ENCODE data around the gene LGALS9B.
"Not testable (repeated sequence)": the region's sequence is repeated elsewhere in the genome, so short reads cannot be mapped to it uniquely, and the experiment has no call there.

DNA sequence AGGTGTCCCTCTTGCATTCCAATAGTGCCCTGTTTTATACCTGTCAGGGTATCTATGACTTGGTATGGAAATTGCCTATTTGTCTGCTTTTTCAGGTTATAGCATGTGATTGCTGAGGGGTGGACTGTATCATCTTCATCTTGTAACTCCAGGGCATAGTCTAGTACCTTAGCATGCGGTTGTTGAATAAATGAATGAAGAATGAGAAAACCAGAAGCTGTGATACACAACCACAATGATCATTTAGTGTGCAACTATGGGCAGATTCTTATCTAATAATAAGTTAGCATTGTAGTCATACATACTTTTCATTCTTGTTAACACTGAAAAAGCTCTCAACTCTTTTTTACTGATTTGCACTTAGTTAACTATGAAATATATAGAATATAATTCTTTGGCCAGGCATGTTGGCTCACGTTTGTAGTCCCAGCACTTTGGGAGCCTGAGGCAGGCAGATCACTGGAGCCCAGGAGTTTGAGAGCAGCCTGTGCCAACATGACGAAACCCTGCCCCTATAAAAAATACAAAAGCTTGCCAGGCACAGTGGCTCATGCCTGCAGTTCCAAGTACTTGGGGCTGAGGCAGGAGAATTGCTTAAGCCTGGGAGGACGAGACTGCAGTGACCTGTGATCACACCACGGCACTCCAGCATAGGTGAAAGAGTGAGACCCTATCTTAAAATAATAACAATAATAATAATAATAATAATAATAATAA, 65.9 kb downstream of the LGALS9B start:
- TF ChIP-seq RAD21 (IDR thresholded peaks at IDR 0.05; ENCODE audit: low read length); FOS (IDR thresholded peaks at IDR 0.05; ENCODE audit: low read depth, low read length); RCOR1 (IDR thresholded peaks at IDR 0.05; ENCODE audit: insufficient replicate concordance, low read length); POLR2A (IDR thresholded peaks at IDR 0.05; ENCODE audit: low read depth, low read length); RFX5 (IDR thresholded peaks at IDR 0.05; ENCODE audit: low read depth, low read length); CEBPB (IDR thresholded peaks at IDR 0.05; ENCODE audit: low read depth, low read length); BHLHE40 (IDR thresholded peaks at IDR 0.05; ENCODE audit: low read depth, low read length); SMC3 (IDR thresholded peaks at IDR 0.05; ENCODE audit: low read depth, low read length); MXI1 (IDR thresholded peaks at IDR 0.05; ENCODE audit: borderline replicate concordance, low read depth, low read length); MAZ (IDR thresholded peaks at IDR 0.05; ENCODE audit: borderline replicate concordance, low read depth, low read length); CHD1 (IDR thresholded peaks at IDR 0.05; ENCODE audit: low read depth, low read length): not testable (repeated sequence)
- TF ChIP-seq, protein P1, sequence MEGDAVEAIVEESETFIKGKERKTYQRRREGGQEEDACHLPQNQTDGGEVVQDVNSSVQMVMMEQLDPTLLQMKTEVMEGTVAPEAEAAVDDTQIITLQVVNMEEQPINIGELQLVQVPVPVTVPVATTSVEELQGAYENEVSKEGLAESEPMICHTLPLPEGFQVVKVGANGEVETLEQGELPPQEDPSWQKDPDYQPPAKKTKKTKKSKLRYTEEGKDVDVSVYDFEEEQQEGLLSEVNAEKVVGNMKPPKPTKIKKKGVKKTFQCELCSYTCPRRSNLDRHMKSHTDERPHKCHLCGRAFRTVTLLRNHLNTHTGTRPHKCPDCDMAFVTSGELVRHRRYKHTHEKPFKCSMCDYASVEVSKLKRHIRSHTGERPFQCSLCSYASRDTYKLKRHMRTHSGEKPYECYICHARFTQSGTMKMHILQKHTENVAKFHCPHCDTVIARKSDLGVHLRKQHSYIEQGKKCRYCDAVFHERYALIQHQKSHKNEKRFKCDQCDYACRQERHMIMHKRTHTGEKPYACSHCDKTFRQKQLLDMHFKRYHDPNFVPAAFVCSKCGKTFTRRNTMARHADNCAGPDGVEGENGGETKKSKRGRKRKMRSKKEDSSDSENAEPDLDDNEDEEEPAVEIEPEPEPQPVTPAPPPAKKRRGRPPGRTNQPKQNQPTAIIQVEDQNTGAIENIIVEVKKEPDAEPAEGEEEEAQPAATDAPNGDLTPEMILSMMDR (conservative IDR thresholded peaks at IDR 0.05; ENCODE audit: low read depth, low read length), result not testable (repeated sequence)
- TF ChIP-seq, protein P2, sequence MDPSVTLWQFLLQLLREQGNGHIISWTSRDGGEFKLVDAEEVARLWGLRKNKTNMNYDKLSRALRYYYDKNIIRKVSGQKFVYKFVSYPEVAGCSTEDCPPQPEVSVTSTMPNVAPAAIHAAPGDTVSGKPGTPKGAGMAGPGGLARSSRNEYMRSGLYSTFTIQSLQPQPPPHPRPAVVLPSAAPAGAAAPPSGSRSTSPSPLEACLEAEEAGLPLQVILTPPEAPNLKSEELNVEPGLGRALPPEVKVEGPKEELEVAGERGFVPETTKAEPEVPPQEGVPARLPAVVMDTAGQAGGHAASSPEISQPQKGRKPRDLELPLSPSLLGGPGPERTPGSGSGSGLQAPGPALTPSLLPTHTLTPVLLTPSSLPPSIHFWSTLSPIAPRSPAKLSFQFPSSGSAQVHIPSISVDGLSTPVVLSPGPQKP (IDR thresholded peaks at IDR 0.05; ENCODE audit: borderline replicate concordance, low read depth, low read length), result not testable (repeated sequence)
- TF ChIP-seq, protein P3, sequence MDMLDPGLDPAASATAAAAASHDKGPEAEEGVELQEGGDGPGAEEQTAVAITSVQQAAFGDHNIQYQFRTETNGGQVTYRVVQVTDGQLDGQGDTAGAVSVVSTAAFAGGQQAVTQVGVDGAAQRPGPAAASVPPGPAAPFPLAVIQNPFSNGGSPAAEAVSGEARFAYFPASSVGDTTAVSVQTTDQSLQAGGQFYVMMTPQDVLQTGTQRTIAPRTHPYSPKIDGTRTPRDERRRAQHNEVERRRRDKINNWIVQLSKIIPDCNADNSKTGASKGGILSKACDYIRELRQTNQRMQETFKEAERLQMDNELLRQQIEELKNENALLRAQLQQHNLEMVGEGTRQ (IDR thresholded peaks at IDR 0.05; ENCODE audit: low read depth, low read length), result not testable (repeated sequence)

Measured in IMR-90 (cell line).